Measurements from ENCODE around the gene C5orf58. TPM values are rescaled to one million over a fixed set of nuclear protein-coding genes. Genes with fewer than 3 reads are reported as not detected.

Gene C5orf58
- total and polyA plus RNA-seq, 10 of the 15 experiments (the other 5 are each of a cell fraction or from before 2014, with no cell fraction given): 0.13 to 0.27 (median 0.26) TPM; not detected in 7

DNA sequence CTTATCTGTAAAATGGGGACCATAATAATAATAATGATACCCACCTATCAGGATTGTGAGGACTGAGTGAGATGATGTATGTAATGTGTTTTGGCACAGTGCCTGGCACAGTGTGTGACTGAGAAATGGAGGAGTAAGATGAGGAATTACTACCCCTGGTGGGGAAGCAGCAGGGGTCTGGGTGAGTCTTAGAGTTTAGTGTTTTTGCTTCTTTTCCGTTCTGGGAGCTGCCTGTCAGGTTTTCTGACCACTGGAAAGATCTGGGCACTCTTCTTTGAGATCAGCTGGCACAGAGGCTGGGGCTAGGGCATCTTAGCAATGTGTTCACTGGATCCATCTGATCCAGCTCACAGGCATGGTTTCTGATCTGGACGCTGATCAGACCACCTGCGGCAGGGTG is 56.3 kb downstream of the C5orf58 start:
- H3K4me3 ChIP-seq: no peak overlapping the region

More for the DNA sequence above, 56.3 kb downstream of the C5orf58 start:
- intact Hi-C loops (cut with micrococcal nuclease; ENCODE audit: unreplicated experiment) (no loop called here), in situ Hi-C loops (cut with MboI) (no loop called here)
- H4K20me1 ChIP-seq (ENCODE audit: control insufficient read depth, insufficient read depth): no peaks in the 10 kb centered on the region
- 96% methylated on average over 3 of the region's 3 CpGs for WGBS (ENCODE audit: insufficient coverage, insufficient replicate concordance, low lambda C conversion rate, missing lambda C conversion rate)
- peaks cover 11 to 16% of the 10 kb centered on the region in 2 experiments; a peak in 3 of 4 replicates for H3K36me3 ChIP-seq (ENCODE audit: control insufficient read depth in 2 of 2, insufficient read depth in 2 of 2, low read length in 1 of 2)
- FAIRE-seq (no peak), DNase-seq (ENCODE audit: low read depth, low spot score) (no peak), ATAC-seq (no peak)
- no peak overlapping the region for H3K9ac ChIP-seq (ENCODE audit: control insufficient read depth, insufficient read depth, low read length)
- no TSS peak for BruUV-seq (replicated peaks)
- H3K27ac ChIP-seq (ENCODE audit: control insufficient read depth, insufficient read depth): no peak overlapping the region
- RAD21 ChIA-PET (ENCODE audit: unreplicated experiment): interaction anchor here (12.6 kb wide), 1 partner anchor 13 kb away, joined by 182 read pairs; no protein-coding TSS in a partner anchor
- peaks cover 8% of the 10 kb centered on the region for H3K9me3 ChIP-seq (replicated peaks; ENCODE audit: control insufficient read depth, insufficient read depth, low read length)
- no peak overlapping the region for H2AFZ ChIP-seq (ENCODE audit: control insufficient read depth, low read depth, low read length)
- H3K79me2 ChIP-seq (ENCODE audit: control insufficient read depth, insufficient read depth, low read length): peaks cover 4% of the 10 kb centered on the region
- no peak for TF ChIP-seq TBL1XR1 (IDR thresholded peaks at IDR 0.05; ENCODE audit: low read depth, low read length)
- TF ChIP-seq BRCA1 (IDR thresholded peaks at IDR 0.05; ENCODE audit: low read depth, low read length): no peak
- no peak for TF ChIP-seq HDAC6 (IDR thresholded peaks at IDR 0.05; ENCODE audit: unreplicated experiment)
- no peak for TF ChIP-seq ASH2L (IDR thresholded peaks at IDR 0.05; ENCODE audit: borderline replicate concordance, low read depth)
- TF ChIP-seq, protein P1, sequence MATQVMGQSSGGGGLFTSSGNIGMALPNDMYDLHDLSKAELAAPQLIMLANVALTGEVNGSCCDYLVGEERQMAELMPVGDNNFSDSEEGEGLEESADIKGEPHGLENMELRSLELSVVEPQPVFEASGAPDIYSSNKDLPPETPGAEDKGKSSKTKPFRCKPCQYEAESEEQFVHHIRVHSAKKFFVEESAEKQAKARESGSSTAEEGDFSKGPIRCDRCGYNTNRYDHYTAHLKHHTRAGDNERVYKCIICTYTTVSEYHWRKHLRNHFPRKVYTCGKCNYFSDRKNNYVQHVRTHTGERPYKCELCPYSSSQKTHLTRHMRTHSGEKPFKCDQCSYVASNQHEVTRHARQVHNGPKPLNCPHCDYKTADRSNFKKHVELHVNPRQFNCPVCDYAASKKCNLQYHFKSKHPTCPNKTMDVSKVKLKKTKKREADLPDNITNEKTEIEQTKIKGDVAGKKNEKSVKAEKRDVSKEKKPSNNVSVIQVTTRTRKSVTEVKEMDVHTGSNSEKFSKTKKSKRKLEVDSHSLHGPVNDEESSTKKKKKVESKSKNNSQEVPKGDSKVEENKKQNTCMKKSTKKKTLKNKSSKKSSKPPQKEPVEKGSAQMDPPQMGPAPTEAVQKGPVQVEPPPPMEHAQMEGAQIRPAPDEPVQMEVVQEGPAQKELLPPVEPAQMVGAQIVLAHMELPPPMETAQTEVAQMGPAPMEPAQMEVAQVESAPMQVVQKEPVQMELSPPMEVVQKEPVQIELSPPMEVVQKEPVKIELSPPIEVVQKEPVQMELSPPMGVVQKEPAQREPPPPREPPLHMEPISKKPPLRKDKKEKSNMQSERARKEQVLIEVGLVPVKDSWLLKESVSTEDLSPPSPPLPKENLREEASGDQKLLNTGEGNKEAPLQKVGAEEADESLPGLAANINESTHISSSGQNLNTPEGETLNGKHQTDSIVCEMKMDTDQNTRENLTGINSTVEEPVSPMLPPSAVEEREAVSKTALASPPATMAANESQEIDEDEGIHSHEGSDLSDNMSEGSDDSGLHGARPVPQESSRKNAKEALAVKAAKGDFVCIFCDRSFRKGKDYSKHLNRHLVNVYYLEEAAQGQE (IDR thresholded peaks at IDR 0.05; ENCODE audit: low read depth, low read length): no peak
- TF ChIP-seq, protein P2, sequence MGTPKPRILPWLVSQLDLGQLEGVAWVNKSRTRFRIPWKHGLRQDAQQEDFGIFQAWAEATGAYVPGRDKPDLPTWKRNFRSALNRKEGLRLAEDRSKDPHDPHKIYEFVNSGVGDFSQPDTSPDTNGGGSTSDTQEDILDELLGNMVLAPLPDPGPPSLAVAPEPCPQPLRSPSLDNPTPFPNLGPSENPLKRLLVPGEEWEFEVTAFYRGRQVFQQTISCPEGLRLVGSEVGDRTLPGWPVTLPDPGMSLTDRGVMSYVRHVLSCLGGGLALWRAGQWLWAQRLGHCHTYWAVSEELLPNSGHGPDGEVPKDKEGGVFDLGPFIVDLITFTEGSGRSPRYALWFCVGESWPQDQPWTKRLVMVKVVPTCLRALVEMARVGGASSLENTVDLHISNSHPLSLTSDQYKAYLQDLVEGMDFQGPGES (IDR thresholded peaks at IDR 0.05): no peak
- TF ChIP-seq RB1 (IDR thresholded peaks at IDR 0.05; ENCODE audit: borderline replicate concordance): no peak
- H3K27me3 ChIP-seq (replicated peaks in 1 of 2; ENCODE audit: control insufficient read depth in 2 of 2, insufficient read depth in 2 of 2, low read length in 1 of 2): no peaks in the 10 kb centered on the region
- SMC1A ChIA-PET (ENCODE audit: uncharacterized antibody, unreplicated experiment): interaction anchor here (0.7 to 23.0 kb wide), 4 partner anchors 17 to 72 kb away, joined by 3 to 451 read pairs (median 6); no protein-coding TSS in a partner anchor
- peaks cover 10% of the 10 kb centered on the region for H3K4me1 ChIP-seq (ENCODE audit: control insufficient read depth, insufficient read depth, low read length)
- CTCF ChIA-PET: interaction anchor here (1.3 to 1.5 kb wide), 2 partner anchors 35 to 45 kb away, joined by 3 to 4 read pairs; no protein-coding TSS in a partner anchor
- H3K4me2 ChIP-seq (ENCODE audit: control insufficient read depth, insufficient read depth): no peak overlapping the region
- POLR2A ChIA-PET: no interaction called here

All from GM12878 (cell line).